HG03280 (cell line): ENCODE results near the gene SLIT3.
A peak's percentile ranks its signal among the peaks of the same experiment; 100 is the strongest.

ENCODE experiments used
- ATAC-seq: cut with Tn5 transposase; IDR thresholded peaks from one replicate; pipeline ENCODE4 v1.9.1; 2021; ENCODE audit warnings: mild to moderate bottlenecking, moderate library complexity; ENCODE audit not compliant: unreplicated experiment

The SLIT3 gene

GRCh38 chr5:169300468-169301385 is at the start of gene SLIT3:
Gene SLIT3 (minus strand): TSS chr5:169301139. CDS start chr5:169300709, 430 bp downstream.
- no peak for ATAC-seq

GRCh38 chr5:169350016-169350415 is 49.1 kb upstream of the SLIT3 start:
- no peak for ATAC-seq

- ATAC-seq, result no peak
Measured at GRCh38 chr5:169347786-169348185, 46.8 kb upstream of the SLIT3 start.

DNA sequence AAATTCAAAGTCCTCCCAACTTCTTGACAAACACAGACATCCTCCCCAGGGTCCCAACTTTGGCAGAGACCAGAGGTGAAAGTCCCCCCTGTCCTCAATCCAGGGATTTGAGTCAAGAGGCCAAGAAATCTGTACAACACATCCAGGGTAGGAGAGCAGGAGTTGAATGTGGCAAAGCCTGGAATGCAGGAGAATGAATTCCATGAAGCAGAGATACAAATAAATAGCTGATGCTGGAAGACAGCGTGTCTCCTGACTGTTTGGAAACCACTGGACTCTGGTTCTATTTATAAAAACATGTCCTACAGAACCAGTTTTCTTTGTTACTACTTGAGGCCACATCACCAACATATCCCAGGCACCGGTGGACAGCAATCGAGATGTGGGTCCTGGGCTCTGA is 43.7 kb upstream of the SLIT3 start:
- no peak for ATAC-seq

GRCh38 chr5:169343766-169344165 is 42.8 kb upstream of the SLIT3 start:
- no peak for ATAC-seq

DNA sequence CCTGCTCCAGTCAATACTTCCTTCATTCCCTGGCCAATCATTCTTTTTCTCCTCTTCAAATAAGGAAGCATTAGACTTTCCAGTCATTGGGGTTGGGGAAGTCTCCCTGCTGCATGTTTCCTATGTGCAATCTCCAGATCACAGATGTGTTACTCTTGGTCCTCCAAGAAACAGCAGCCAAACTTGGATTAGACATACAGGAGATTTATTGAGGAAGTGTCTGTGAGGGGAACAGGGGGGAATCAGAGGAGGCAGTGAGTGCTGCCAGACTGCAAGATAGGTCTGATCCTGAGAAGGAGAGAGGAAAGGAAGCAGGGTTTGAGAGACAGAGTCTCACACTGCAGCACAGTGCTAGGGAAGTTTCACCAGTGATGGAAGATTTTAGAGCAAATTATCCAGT is 40.6 kb upstream of the SLIT3 start:
- ATAC-seq, result no peak

- ATAC-seq, result no peak
Measured at GRCh38 chr5:169339869-169340268, 38.9 kb upstream of the SLIT3 start.

GRCh38 chr5:169336242-169336641 is 35.3 kb upstream of the SLIT3 start:
- no peak for ATAC-seq

GRCh38 chr5:169335806-169336205 is 34.9 kb upstream of the SLIT3 start:
- ATAC-seq, result no peak

- ATAC-seq, result no peak
Measured at GRCh38 chr5:169333518-169333917, 32.6 kb upstream of the SLIT3 start.

DNA sequence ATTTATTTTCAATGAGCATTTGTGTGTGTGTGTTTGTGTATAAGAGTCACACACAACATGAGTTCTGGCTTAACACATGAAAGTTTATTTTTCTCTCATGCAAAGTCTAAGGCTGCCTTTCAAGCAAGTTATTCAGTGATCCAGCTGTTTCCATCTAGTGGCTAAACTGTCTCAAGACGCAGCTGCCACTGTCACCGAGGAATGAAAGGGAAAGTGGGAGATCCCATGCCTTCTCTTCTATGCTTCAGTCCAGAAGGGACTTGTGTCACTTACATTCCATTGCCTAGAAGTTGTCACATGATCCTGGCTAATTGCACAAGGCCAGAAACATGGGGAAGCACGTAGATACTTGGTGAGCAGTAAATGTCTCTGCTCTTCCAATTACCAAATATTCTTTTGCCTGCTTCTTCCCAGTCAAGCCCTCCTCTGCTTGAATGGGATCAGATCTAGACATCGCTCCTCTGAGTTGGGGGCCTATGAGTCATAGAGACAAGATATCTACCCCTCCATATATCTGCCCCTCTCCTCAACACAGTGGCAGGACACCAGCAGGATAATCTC is 30.4 kb upstream of the SLIT3 start:
- no peak for ATAC-seq

GRCh38 chr5:169328401-169328800 is 27.5 kb upstream of the SLIT3 start:
- no peak for ATAC-seq

DNA sequence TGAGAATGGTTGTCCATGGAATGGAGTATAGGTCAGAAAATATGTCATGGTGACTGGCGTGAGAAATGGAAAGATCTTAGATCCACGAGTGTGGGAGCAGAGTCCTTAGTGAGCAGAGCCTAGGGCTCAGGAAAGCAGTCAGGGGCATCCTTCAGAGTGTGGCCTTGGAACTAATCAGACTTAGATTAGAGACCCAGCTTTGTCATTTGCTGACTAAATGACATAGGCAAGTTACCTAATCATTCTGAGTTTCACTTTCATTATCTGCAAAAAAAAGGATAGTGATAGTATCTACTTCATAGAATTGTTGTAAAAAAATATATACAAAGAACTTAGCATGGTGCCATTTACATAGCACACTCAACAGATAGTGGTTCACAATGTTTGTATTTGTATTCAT is 24.3 kb upstream of the SLIT3 start:
- ATAC-seq, result no peak

DNA sequence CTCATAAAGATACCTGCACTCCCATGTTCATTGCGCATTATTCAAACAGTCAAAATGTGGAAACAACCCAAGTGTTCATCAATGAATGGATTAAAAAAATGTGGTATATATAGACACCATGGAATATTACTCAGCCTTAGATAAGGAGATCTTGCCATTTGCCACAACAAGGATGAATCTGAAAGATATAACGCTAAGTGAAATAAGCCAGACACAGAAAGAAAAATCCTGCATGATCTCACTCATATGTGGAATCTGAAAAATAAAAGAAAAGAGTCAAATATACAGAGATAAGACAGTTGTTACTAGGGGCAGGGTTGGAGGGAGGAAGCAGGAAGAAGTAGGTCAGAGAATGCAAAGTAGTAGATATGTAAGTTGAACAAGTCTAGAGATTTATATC is 17.6 kb upstream of the SLIT3 start:
- no peak for ATAC-seq

- ATAC-seq, result no peak
Measured at GRCh38 chr5:169307646-169308045, 6.7 kb upstream of the SLIT3 start.

DNA sequence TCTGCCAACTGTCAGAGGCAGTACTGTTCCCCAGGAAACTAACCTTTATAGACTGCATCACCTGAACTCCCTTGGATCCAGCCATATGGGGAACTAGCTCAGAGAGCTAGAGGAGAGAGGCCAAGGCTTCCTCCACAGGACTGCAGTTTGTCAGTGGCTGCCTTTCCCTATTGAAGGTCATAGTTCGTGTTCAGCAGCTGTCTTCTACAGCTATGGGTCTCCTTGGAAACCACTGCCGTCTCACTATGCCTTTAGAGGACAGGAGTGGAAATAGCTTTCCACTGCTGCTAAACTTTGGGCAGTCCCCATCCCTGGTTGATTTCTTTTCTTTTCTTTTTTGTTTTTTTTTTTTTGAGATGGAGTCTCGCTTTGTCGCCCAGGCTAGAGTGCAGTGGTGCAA is 4.4 kb upstream of the SLIT3 start:
- no peak for ATAC-seq

GRCh38 chr5:169304175-169304574 is 3.2 kb upstream of the SLIT3 start:
- no peak for ATAC-seq

DNA sequence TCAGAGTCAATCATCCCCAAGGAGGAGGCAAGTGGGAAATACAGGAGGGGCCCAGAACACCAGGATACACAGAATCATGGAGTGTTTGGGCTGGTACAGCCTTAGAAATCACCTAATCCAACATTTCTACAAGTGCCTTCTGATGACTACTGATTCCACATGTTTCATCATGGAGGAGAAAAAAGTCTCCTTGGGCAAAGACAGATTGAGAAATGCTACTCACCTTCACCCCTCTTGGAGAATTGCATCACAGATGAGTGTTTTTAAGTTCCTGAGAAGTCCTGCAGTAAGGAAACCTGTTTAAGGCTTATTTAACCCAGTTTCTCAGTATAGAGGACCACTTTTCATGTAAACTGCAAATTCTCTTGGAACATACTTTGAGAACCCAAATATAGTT is 2.2 kb upstream of the SLIT3 start:
- ATAC-seq, result no peak

- peak; percentile 75 for ATAC-seq
Measured at GRCh38 chr5:169302491-169303118, 1.7 kb upstream of the SLIT3 start.

- ATAC-seq, result no peak
Measured at GRCh38 chr5:169301986-169302385, 1.0 kb upstream of the SLIT3 start.

DNA sequence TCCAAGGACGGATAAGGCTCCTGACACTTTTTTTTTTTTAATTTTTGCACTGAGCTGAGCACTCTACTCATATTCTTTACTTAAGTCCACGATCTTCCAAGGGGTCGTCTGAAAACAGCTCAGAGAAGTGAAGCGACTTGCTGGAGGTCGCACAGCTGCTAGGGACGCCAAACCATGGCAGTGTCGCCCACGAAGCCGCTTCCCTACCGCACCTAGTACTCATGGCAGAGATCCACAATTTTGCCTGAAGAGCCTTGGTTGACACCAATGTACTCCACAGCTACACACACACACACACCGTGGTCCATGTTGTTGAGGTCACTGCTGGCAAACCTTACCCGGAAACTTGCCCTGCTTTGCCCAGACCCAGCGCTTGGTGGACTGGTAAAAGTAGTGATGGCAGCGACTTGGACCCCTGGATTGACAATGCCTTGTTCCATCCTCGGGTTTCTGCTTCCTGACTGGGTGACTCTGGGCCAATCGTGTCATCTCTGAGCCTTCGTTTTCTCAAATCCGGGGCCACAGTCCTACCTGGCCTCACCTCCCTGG is 521 bp upstream of the SLIT3 start:
- no peak for ATAC-seq
